GM12878 (cell line): Measurements from ENCODE around the gene MICALL2. TPM values are rescaled to one million over a fixed set of nuclear protein-coding genes. Genes with fewer than 3 reads are reported as not detected.

ENCODE experiments used
- CBX3 ChIP-seq: fragments of 200-600 bp; sonication (generic); IDR thresholded peaks from 2 replicates; pipeline ENCODE4 v1.6.1; 2016; ENCODE audit warnings: low read depth, borderline replicate concordance
- CREM ChIP-seq: IDR thresholded peaks from 2 replicates; pipeline ENCODE4 v1.6.1; 2014; ENCODE audit warnings: antibody characterized with exemption, low read depth
- EED ChIP-seq: sonication (generic); IDR thresholded peaks from 2 replicates; pipeline ENCODE4 v1.6.1; 2016; ENCODE audit warnings: antibody characterized with exemption, low read depth
- HCFC1 ChIP-seq: fragments of 150-350 bp; IDR thresholded peaks from 2 replicates; pipeline ENCODE4 v1.6.1; 2014; ENCODE audit warnings: low read length
- MLLT1 ChIP-seq: fragments of 450-650 bp; IDR thresholded peaks from 2 replicates; pipeline ENCODE4 v1.6.1; 2016; ENCODE audit warnings: mild to moderate bottlenecking
- NKRF ChIP-seq: fragments of 450-650 bp; conservative IDR thresholded peaks from 2 replicates; pipeline ENCODE4 v1.6.1; 2017; ENCODE audit warnings: mild to moderate bottlenecking, moderate library complexity
- NRF1 ChIP-seq: conservative IDR thresholded peaks from 2 replicates; pipeline ENCODE4 v1.6.1; 2011; ENCODE audit warnings: mild to moderate bottlenecking, low read depth, low read length, improper control_type of control experiment
- USF1 ChIP-seq: IDR thresholded peaks from 2 replicates; pipeline ENCODE4 v1.6.1; 2011; ENCODE audit warnings: borderline replicate concordance, low read depth, mild to moderate bottlenecking, moderate library complexity, mixed read lengths, low read length; ENCODE audit not compliant: insufficient read depth; ENCODE audit errors: extremely low read length
- ZBED1 ChIP-seq: IDR thresholded peaks from 2 replicates; pipeline ENCODE4 v1.6.1; 2016; ENCODE audit warnings: borderline replicate concordance
- ZNF384 ChIP-seq: IDR thresholded peaks from 2 replicates; pipeline ENCODE4 v1.6.1; 2012; ENCODE audit warnings: low read depth, mild to moderate bottlenecking, low read length, improper control_type of control experiment, borderline replicate concordance
- polyA plus RNA-seq, 11 experiments: library from polyadenylated mRNA; depleted of rRNA in 4 of 11; unstranded in 6 of 11; stranded (reverse) in 5 of 11; fragments of >200 nt; fragmentation: Nextera tagmentation in 4 of 11; fragmentation: Illumina TruSeq in 1 of 11; extraction: Ambion mirVana in 4 of 11; extraction: Trizol in 1 of 11; gene quantifications; 1 replicate in 1 of 11; 2 replicates in 10 of 11; pipeline versions ENCODE4 v1.2.1 to v1.2.3, GENCODE V29; 2011 to 2016; ENCODE audit warnings: inconsistent platforms in 2 of 11, missing spikeins in 2 of 11, low read depth in 1 of 11
- total RNA-seq, 4 experiments: library from RNA; depleted of rRNA in 3 of 4; stranded (reverse); fragments of >200 nt in 3 of 4; fragmentation: Illumina TruSeq in 1 of 4; extraction: Trizol in 1 of 4; gene quantifications; 2 replicates each; pipeline versions ENCODE4 v1.2.1 to v1.2.3, GENCODE V29; 2013 to 2021

The MICALL2 gene
- total and polyA plus RNA-seq, 10 of the 15 experiments (the other 5 are each of a cell fraction or from before 2014, with no cell fraction given): 0.04 to 1.7 (median 0.83) TPM; not detected in 3

- TF ChIP-seq NKRF (no peak), ZNF384 (no peak), NRF1 (no peak), HCFC1 (no peak), MLLT1 (no peak), CBX3 (no peak), USF1 (no peak), CREM (no peak), EED (no peak), ZBED1 (no peak)
These were observed 30.1 kb upstream of the MICALL2 start (continued) for GRCh38 chr7:1489336-1489735.
